HEK293 (cell line): ENCODE results near the gene MIS12.

ENCODE experiments used
- CTCF ChIP-seq: fragments of 450-650 bp; formaldehyde crosslinking; IDR thresholded peaks from 2 replicates; pipeline ENCODE4 v1.5.1; 2016; ENCODE audit warnings: missing biosample characterization, missing genetic modification characterization
- IKZF3 ChIP-seq: fragments of 450-650 bp; IDR thresholded peaks from 2 replicates; pipeline ENCODE4 v1.5.0; 2018; ENCODE audit warnings: missing biosample characterization, mild to moderate bottlenecking, missing genetic modification characterization, moderate library complexity
- KLF7 ChIP-seq: fragments of 450-650 bp; formaldehyde crosslinking; IDR thresholded peaks from 2 replicates; pipeline ENCODE4 v1.5.1; 2016; ENCODE audit warnings: missing biosample characterization, missing genetic modification characterization, borderline replicate concordance
- KLF8 ChIP-seq: fragments of 450-650 bp; formaldehyde crosslinking; IDR thresholded peaks from 2 replicates; pipeline ENCODE4 v1.5.1; 2016; ENCODE audit warnings: missing biosample characterization, missing genetic modification characterization
- OSR2 ChIP-seq: fragments of 450-650 bp; formaldehyde crosslinking; IDR thresholded peaks from 2 replicates; pipeline ENCODE4 v1.5.1; 2016; ENCODE audit warnings: missing biosample characterization, missing genetic modification characterization
- PBX3 ChIP-seq: sonication (generic); formaldehyde crosslinking; IDR thresholded peaks from 2 replicates; pipeline ENCODE4 v1.8.1; 2022; ENCODE audit warnings: mild to moderate bottlenecking, moderate library complexity, missing genetic modification reagents
- REPIN1 ChIP-seq: fragments of 450-650 bp; formaldehyde crosslinking; IDR thresholded peaks from 2 replicates; pipeline ENCODE4 v1.5.1; 2017; ENCODE audit warnings: missing biosample characterization, missing genetic modification characterization, low read depth
- SCRT1 ChIP-seq: fragments of 450-650 bp; formaldehyde crosslinking; IDR thresholded peaks from 2 replicates; pipeline ENCODE4 v1.5.1; 2016; ENCODE audit warnings: missing biosample characterization, missing genetic modification characterization, borderline replicate concordance
- SP3 ChIP-seq: fragments of 450-650 bp; formaldehyde crosslinking; IDR thresholded peaks from 2 replicates; pipeline ENCODE4 v1.5.1; 2016; ENCODE audit warnings: missing biosample characterization, missing genetic modification characterization
- SP7 ChIP-seq: fragments of 450-650 bp; formaldehyde crosslinking; IDR thresholded peaks from 2 replicates; pipeline ENCODE4 v1.5.1; 2016; ENCODE audit warnings: missing biosample characterization, missing genetic modification characterization
- ZBTB26 ChIP-seq: fragments of 450-650 bp; formaldehyde crosslinking; optimal IDR thresholded peaks from 2 replicates; pipeline ENCODE3; 2016; ENCODE audit warnings: missing biosample characterization, mild to moderate bottlenecking, missing genetic modification characterization
- ZBTB44 ChIP-seq: fragments of 450-650 bp; IDR thresholded peaks from 2 replicates; pipeline ENCODE4 v1.5.1; 2018; ENCODE audit warnings: missing biosample characterization, mild to moderate bottlenecking, missing genetic modification characterization
- ZBTB48 ChIP-seq: fragments of 450-650 bp; formaldehyde crosslinking; IDR thresholded peaks from 2 replicates; pipeline ENCODE4 v1.5.1; 2016; ENCODE audit warnings: missing biosample characterization, missing genetic modification characterization
- ZBTB7A ChIP-seq: fragments of 450-650 bp; formaldehyde crosslinking; IDR thresholded peaks from 2 replicates; pipeline ENCODE4 v1.5.1; 2016; ENCODE audit warnings: low read depth, missing biosample characterization, missing genetic modification characterization
- ZNF10 ChIP-seq: fragments of 450-650 bp; formaldehyde crosslinking; IDR thresholded peaks from 2 replicates; pipeline ENCODE4 v1.5.1; 2017; ENCODE audit warnings: missing biosample characterization, missing genetic modification characterization
- ZNF132 ChIP-seq: fragments of 450-650 bp; formaldehyde crosslinking; IDR thresholded peaks from 2 replicates; pipeline ENCODE4 v1.5.1; 2017; ENCODE audit warnings: missing biosample characterization, missing genetic modification characterization, borderline replicate concordance
- ZNF19 ChIP-seq: fragments of 450-650 bp; formaldehyde crosslinking; IDR thresholded peaks from 2 replicates; pipeline ENCODE4; 2016; ENCODE audit warnings: missing biosample characterization, missing genetic modification characterization, low read depth
- ZNF2 ChIP-seq: fragments of 450-650 bp; formaldehyde crosslinking; IDR thresholded peaks from 2 replicates; pipeline ENCODE4 v1.5.1; 2016; ENCODE audit warnings: missing biosample characterization, missing genetic modification characterization
- ZNF202 ChIP-seq: fragments of 450-650 bp; formaldehyde crosslinking; IDR thresholded peaks from 2 replicates; pipeline ENCODE4 v1.5.1; 2016; ENCODE audit warnings: missing biosample characterization, missing genetic modification characterization, borderline replicate concordance
- ZNF223 ChIP-seq: fragments of 450-650 bp; formaldehyde crosslinking; IDR thresholded peaks from 2 replicates; pipeline ENCODE4 v1.5.1; 2016; ENCODE audit warnings: missing biosample characterization, missing genetic modification characterization
- ZNF23 ChIP-seq: fragments of 450-650 bp; formaldehyde crosslinking; IDR thresholded peaks from 2 replicates; pipeline ENCODE4 v1.5.1; 2016; ENCODE audit warnings: missing biosample characterization, missing genetic modification characterization, borderline replicate concordance
- ZNF324 ChIP-seq: fragments of 450-650 bp; formaldehyde crosslinking; IDR thresholded peaks from 2 replicates; pipeline ENCODE4 v1.5.1; 2016; ENCODE audit warnings: missing biosample characterization, missing genetic modification characterization
- ZNF354C ChIP-seq: fragments of 450-650 bp; formaldehyde crosslinking; IDR thresholded peaks from 2 replicates; pipeline ENCODE4 v1.5.1; 2016; ENCODE audit warnings: missing biosample characterization, missing genetic modification characterization, low read depth, borderline replicate concordance
- ZNF37A ChIP-seq: fragments of 450-650 bp; IDR thresholded peaks from 2 replicates; pipeline ENCODE4 v1.5.1; 2018; ENCODE audit warnings: missing biosample characterization, missing genetic modification characterization
- ZNF416 ChIP-seq: fragments of 450-650 bp; formaldehyde crosslinking; IDR thresholded peaks from 2 replicates; pipeline ENCODE4 v1.5.1; 2016; ENCODE audit warnings: missing biosample characterization, missing genetic modification characterization
- ZNF488 ChIP-seq: fragments of 450-650 bp; formaldehyde crosslinking; IDR thresholded peaks from 2 replicates; pipeline ENCODE4 v1.5.1; 2016; ENCODE audit warnings: missing biosample characterization, missing genetic modification characterization
- ZNF558 ChIP-seq: fragments of 450-650 bp; formaldehyde crosslinking; IDR thresholded peaks from 2 replicates; pipeline ENCODE4 v1.5.1; 2016; ENCODE audit warnings: missing biosample characterization, missing genetic modification characterization
- ZNF560 ChIP-seq: fragments of 450-650 bp; formaldehyde crosslinking; IDR thresholded peaks from 2 replicates; pipeline ENCODE4 v1.5.1; 2017; ENCODE audit warnings: missing biosample characterization, missing genetic modification characterization, borderline replicate concordance
- ZNF600 ChIP-seq: fragments of 450-650 bp; formaldehyde crosslinking; IDR thresholded peaks from 2 replicates; pipeline ENCODE4 v1.5.1; 2016; ENCODE audit warnings: missing biosample characterization, missing genetic modification characterization
- ZNF626 ChIP-seq: fragments of 450-650 bp; sonication (Bioruptor Pico); formaldehyde crosslinking; IDR thresholded peaks from 2 replicates; pipeline ENCODE4 v1.5.1; 2018; ENCODE audit warnings: missing biosample characterization, missing genetic modification characterization, inconsistent platforms
- ZNF629 ChIP-seq: fragments of 450-650 bp; formaldehyde crosslinking; IDR thresholded peaks from 2 replicates; pipeline ENCODE4 v1.5.1; 2017; ENCODE audit warnings: missing biosample characterization, missing genetic modification characterization
- ZNF776 ChIP-seq: fragments of 450-650 bp; formaldehyde crosslinking; IDR thresholded peaks from 2 replicates; pipeline ENCODE4 v1.5.0; 2017; ENCODE audit warnings: missing biosample characterization, missing genetic modification characterization, borderline replicate concordance
- ZSCAN18 ChIP-seq: fragments of 450-650 bp; formaldehyde crosslinking; IDR thresholded peaks from 2 replicates; pipeline ENCODE4 v1.5.1; 2016; ENCODE audit warnings: missing biosample characterization, missing genetic modification characterization
- ZSCAN23 ChIP-seq: fragments of 450-650 bp; formaldehyde crosslinking; IDR thresholded peaks from 2 replicates; pipeline ENCODE4 v1.5.1; 2016; ENCODE audit warnings: missing biosample characterization, missing genetic modification characterization

MIS12 gene

GRCh38 chr17:5438716-5439445 lies 47.5 kb upstream of the MIS12 start, which contains the start of gene C1QBP (continued):
- TF ChIP-seq SP3 (tag by site-specific recombination) (peak; percentile 65), ZNF488 (tag by site-specific recombination) (no peak), ZSCAN23 (tag by site-specific recombination) (no peak), ZNF558 (no peak), ZNF324 (tag by site-specific recombination) (no peak), PBX3 (CRISPR knock-in tag) (no peak; the same call in 1 of the 2 replicates), ZBTB7A (tag by site-specific recombination) (no peak), ZNF223 (tag by site-specific recombination) (no peak), KLF8 (tag by site-specific recombination) (peak; percentile 62; the same call in 1 of the 2 replicates), ZNF776 (tag by site-specific recombination) (no peak), ZNF132 (tag by site-specific recombination) (no peak), ZSCAN18 (no peak), IKZF3 (tag by site-specific recombination) (no peak), ZNF626 (0 out of 2 replicates have a peak, but pooled peaks have one; percentile 11), ZNF629 (tag by site-specific recombination) (peak; percentile 62), ZBTB48 (tag by site-specific recombination) (no peak), SP7 (peak; percentile 60), OSR2 (no peak), CTCF (peak; percentile 98), ZNF560 (no peak), ZNF202 (no peak), ZNF416 (tag by site-specific recombination) (no peak), ZNF23 (no peak), ZNF354C (tag by site-specific recombination) (no peak), ZNF19 (tag by site-specific recombination) (no peak), SCRT1 (tag by site-specific recombination) (no peak), ZBTB44 (no peak), KLF7 (tag by site-specific recombination) (no peak), ZNF600 (tag by site-specific recombination) (peak; percentile 89), ZBTB26 (peak; percentile 74), ZNF10 (tag by site-specific recombination) (no peak), ZNF37A (tag by site-specific recombination) (no peak), ZNF2 (tag by site-specific recombination) (no peak), REPIN1 (tag by site-specific recombination) (no peak)
